BLaER1 (cell line): ENCODE data around the gene MYO10.

Source experiments
- H3K27ac ChIP-seq: shearing (Covaris generic); formaldehyde crosslinking; 2 replicates; pipeline ENCODE4 v1.8.1; 2022
- H3K27me3 ChIP-seq: shearing (Covaris generic); formaldehyde crosslinking; 2 replicates; pipeline ENCODE4 v1.8.1; 2022
- H3K36me3 ChIP-seq: shearing (Covaris generic); formaldehyde crosslinking; 2 replicates; pipeline ENCODE4 v1.8.1; 2022
- H3K4me1 ChIP-seq: shearing (Covaris generic); formaldehyde crosslinking; 2 replicates; pipeline ENCODE4 v1.8.1; 2022
- H3K4me2 ChIP-seq: shearing (Covaris generic); formaldehyde crosslinking; 2 replicates; pipeline ENCODE4 v1.8.1; 2022
- H3K4me3 ChIP-seq: shearing (Covaris generic); formaldehyde crosslinking; 2 replicates; pipeline ENCODE4 v1.8.1; 2022
- H3K9ac ChIP-seq: shearing (Covaris generic); formaldehyde crosslinking; 2 replicates; pipeline ENCODE4 v1.8.1; 2022
- H3K9me3 ChIP-seq: shearing (Covaris generic); formaldehyde crosslinking; 2 replicates; pipeline ENCODE4 v1.8.1; 2022
- H4K20me1 ChIP-seq: shearing (Covaris generic); formaldehyde crosslinking; 2 replicates; pipeline ENCODE4 v1.8.1; 2022
- Cebpa-rat ChIP-seq: shearing (Covaris generic); IDR thresholded peaks from 2 replicates; pipeline ENCODE4 v1.8.1; 2022

Gene MYO10

DNA sequence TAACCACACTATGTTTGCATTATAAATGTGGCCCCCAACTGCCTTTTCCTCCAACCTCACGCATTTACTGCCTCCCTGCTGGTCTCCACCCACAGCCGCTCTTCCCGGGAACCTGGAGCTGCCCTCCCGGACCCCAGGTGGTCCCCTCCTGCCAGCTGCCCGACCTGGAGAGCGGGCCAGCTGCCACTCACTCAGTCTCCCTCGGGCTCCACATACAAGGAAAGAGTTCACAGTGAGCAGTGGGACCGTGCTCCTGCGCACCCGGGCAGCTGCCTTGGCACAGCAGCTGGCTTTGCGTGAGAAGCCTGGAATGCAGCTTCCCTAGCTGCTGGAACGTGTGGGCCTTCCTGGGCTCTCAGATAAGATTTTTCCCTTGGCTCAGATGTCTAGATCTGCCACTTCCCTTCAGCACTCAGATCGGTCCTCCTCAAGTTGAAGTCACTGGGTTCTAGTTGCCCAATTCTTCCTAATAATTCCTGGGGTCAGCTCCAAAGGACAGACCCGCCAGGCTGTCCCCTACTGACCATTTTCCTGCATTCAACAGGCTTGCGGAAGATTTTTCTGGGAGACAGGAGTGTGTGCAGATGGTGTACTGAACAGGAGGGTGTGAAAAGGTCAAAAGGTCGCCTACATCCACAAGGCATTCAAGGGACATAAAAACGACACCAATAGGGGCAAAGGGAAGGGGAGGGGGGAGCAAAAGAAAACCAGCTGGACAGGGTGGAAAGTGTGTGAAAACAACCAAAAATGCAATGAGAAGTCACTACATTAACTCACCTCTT lies 69.1 kb downstream of the MYO10 start:
- Histone ChIP-seq H3K36me3 (no peaks in the 10 kb centered on the region), H3K27me3 (no peaks in the 10 kb centered on the region), H3K4me3 (no peak overlapping the region), H3K9ac (no peak overlapping the region), H4K20me1 (no peaks in the 10 kb centered on the region), H3K4me2 (no peak overlapping the region), H3K4me1 (peaks cover 13% of the 10 kb centered on the region; the same call in 1 of the 2 replicates), H3K27ac (no peak overlapping the region), H3K9me3 (peaks cover 16% of the 10 kb centered on the region)
- no peak for TF ChIP-seq Cebpa-rat

DNA sequence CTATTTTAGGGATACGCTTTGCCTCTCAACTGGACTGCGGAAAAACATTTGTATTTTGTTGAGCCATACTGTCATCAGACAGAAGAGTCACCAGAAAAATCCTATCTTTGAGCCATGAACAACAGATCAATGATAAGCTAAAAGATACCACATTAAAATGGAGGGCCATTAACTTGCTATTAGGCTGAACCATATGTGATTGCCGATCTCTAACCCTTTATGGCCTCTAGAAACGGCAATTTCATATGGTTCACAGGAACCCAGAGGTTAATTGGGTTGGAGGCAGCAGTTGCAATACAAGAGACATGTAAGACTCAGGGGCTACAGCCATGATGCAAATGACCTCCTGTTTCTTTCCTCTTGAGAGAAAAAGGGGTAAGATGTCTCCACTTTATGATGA lies 69.8 kb downstream of the MYO10 start:
- TF ChIP-seq Cebpa-rat = no peak
- Histone ChIP-seq H3K27ac (no peak overlapping the region), H3K4me1 (peaks cover 13% of the 10 kb centered on the region; the same call in 1 of the 2 replicates), H3K9me3 (peaks cover 9% of the 10 kb centered on the region), H3K9ac (no peak overlapping the region), H3K36me3 (no peaks in the 10 kb centered on the region), H3K4me3 (no peak overlapping the region), H4K20me1 (no peaks in the 10 kb centered on the region), H3K4me2 (no peak overlapping the region), H3K27me3 (no peaks in the 10 kb centered on the region)

DNA sequence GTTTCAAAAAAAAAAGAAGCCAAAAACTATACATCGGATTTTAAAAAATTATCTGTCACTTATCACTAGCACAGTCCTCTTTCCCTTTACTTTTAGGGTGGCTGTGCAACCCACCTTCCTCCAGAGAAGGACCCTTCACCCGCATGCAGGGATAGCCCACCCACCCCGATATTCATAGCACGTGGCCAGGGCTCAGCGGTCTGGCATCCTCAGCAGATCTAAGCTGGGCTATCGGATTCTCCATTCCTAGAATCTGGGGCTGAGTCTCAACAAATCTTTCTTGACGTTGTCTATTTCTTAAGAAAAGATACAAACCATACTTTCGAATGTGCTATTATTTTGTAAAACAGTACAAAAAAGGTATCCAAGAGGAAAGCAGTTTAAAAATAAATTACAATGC lies 70.9 kb downstream of the MYO10 start:
- H3K4me1 ChIP-seq = peaks cover 19% of the 10 kb centered on the region

DNA sequence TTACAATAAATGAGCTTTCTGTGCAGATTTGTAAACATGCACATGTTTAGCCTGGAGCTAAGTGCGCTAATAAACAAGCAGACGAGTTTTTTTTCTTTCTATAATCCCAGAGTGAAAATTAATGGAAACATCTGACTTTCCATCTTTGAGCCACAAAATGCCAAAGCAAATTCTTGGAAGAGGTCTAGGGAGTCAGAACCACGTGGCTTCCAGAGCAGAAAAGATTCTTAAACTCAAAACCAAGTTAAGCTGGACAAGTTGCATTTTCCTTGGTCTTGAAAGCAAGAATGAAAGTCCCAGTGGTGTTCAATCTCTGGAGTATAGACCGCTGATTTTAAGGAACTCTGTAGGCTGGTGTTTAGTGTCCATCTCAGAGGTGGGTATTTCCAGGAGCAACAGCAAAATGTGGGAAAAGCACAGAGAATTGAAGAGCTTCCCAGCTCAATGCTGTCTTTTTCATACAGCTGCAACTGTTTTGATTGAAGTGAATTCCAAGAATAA lies 71.4 kb downstream of the MYO10 start:
- TF ChIP-seq Cebpa-rat = no peak
- Histone ChIP-seq H3K36me3 (no peaks in the 10 kb centered on the region), H3K9me3 (no peaks in the 10 kb centered on the region), H3K4me3 (no peak overlapping the region), H3K4me1 (peaks cover 24% of the 10 kb centered on the region), H3K27me3 (no peaks in the 10 kb centered on the region), H3K4me2 (no peak overlapping the region), H3K9ac (no peak overlapping the region), H4K20me1 (no peaks in the 10 kb centered on the region), H3K27ac (no peak overlapping the region)

More for the DNA sequence above, 70.9 kb downstream of the MYO10 start:
- no peaks in the 10 kb centered on the region for H4K20me1 ChIP-seq
- no peak for TF ChIP-seq Cebpa-rat
- no peak overlapping the region for H3K9ac ChIP-seq
- H3K9me3 ChIP-seq = peaks cover 3% of the 10 kb centered on the region; the same call in 1 of the 2 replicates
- no peak overlapping the region for H3K27ac ChIP-seq
- H3K27me3 ChIP-seq = no peaks in the 10 kb centered on the region
- no peak overlapping the region for H3K4me2 ChIP-seq
- no peak overlapping the region for H3K4me3 ChIP-seq
- no peaks in the 10 kb centered on the region for H3K36me3 ChIP-seq

DNA sequence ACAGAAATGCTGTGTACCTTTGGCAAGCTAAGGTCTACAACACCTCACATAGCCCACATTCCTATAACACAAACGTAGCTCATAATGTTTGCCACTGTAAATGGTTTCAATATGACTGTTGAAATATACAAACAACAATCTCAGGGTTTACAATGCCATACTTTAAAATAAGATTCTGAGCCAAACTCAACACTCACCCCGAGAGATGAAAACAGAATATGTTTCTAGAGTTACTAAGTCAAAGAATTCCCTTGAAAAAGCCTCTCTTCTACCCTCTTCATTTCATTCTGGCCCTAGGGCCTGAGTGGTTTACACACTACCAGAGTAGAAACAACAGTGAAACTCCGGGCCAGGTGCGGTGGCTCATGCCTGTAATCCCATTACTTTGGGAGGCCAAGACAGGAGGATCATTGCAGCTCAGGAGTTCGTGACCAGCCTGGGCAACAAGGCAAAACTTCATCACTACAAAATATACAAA lies 72.6 kb downstream of the MYO10 start:
- TF ChIP-seq Cebpa-rat = no peak
- H3K4me3 ChIP-seq = no peak overlapping the region
- H3K4me2 ChIP-seq = peak overlapping the region; percentile 50
- peaks cover 9% of the 10 kb centered on the region for H3K9me3 ChIP-seq
- H3K36me3 ChIP-seq = no peaks in the 10 kb centered on the region
- no peaks in the 10 kb centered on the region for H4K20me1 ChIP-seq
- H3K9ac ChIP-seq = no peak overlapping the region
- H3K27ac ChIP-seq = no peak overlapping the region
- peaks cover 27% of the 10 kb centered on the region for H3K4me1 ChIP-seq
- no peaks in the 10 kb centered on the region for H3K27me3 ChIP-seq

DNA sequence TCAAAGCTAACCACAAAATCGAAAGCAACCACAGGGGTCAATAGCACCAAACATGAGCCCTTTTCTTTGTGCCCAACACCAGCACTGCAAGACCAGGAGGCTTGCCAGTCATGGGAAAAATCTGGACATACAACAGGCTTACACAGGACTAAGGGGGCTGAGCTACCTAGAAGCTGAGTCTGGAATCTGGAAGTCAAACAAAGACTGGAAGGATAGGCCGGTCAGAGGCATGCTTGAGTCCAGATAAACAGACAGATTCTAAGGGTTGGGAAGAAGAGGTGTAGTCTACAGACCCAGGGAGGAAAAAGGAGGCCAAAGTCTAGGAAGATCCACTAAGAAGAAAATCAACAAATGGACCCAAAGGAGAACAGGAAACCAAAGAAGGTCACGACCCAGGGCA lies 73.3 kb downstream of the MYO10 start:
- TF ChIP-seq Cebpa-rat = no peak
- 0 out of 2 replicates have a peak overlapping the region, but pooled peaks have one; percentile 29 for H3K27ac ChIP-seq

DNA sequence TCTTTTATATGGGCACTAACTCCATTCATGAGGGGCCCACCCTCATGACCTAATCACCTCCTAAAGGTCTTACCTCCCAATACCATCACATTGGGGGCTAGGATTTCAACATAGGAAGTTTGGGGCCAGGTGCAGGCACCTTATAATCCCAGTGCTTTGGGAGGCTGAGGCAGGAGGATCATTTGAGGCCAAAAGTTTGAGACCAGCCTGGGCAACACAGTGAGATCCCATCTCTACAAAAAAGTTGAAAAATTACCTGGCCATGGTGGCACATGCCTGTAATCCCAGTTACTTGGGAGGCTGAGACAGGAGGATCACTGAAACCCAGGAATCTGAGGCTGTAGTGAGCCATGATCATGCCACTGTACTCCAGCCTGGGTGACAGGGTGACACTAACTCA lies 76.7 kb downstream of the MYO10 start:
- no peak for TF ChIP-seq Cebpa-rat
- Histone ChIP-seq H4K20me1 (no peaks in the 10 kb centered on the region), H3K9me3 (peaks cover 11% of the 10 kb centered on the region), H3K4me1 (peaks cover 65% of the 10 kb centered on the region), H3K27me3 (no peaks in the 10 kb centered on the region), H3K4me2 (no peak overlapping the region; the same call in 1 of the 2 replicates), H3K27ac (no peak overlapping the region), H3K9ac (no peak overlapping the region), H3K36me3 (no peaks in the 10 kb centered on the region), H3K4me3 (no peak overlapping the region)

More for the DNA sequence above, 73.3 kb downstream of the MYO10 start:
- Histone ChIP-seq H3K4me2 (peak overlapping the region; percentile 50), H4K20me1 (no peaks in the 10 kb centered on the region), H3K4me3 (no peak overlapping the region), H3K9me3 (peaks cover 11% of the 10 kb centered on the region), H3K27me3 (no peaks in the 10 kb centered on the region), H3K9ac (no peak overlapping the region), H3K36me3 (no peaks in the 10 kb centered on the region), H3K4me1 (peaks cover 30% of the 10 kb centered on the region)

DNA sequence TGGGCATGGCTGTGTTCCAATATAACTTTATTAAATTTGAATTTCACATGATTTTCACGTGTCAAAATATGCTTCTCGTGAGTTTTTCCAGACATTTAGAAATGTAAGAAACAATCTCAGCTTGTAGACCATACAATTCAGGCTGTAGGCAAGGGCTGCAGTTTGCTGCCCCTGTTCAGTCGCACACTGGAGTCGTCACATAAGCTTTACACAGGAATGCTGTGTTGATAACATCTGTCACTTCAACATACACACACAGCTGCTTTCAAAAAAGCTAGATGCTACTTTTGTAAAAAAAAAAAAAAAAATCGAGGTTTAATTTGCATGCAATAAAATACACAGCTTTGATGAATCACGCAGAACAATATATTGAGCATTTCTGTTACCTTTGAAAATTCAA lies 77.9 kb downstream of the MYO10 start:
- Histone ChIP-seq H3K27me3 (no peaks in the 10 kb centered on the region), H3K4me1 (peaks cover 60% of the 10 kb centered on the region), H3K36me3 (no peaks in the 10 kb centered on the region), H3K9ac (no peak overlapping the region), H3K4me2 (no peak overlapping the region), H4K20me1 (no peaks in the 10 kb centered on the region), H3K4me3 (no peak overlapping the region), H3K27ac (no peak overlapping the region), H3K9me3 (peaks cover 11% of the 10 kb centered on the region)
- TF ChIP-seq Cebpa-rat = no peak

DNA sequence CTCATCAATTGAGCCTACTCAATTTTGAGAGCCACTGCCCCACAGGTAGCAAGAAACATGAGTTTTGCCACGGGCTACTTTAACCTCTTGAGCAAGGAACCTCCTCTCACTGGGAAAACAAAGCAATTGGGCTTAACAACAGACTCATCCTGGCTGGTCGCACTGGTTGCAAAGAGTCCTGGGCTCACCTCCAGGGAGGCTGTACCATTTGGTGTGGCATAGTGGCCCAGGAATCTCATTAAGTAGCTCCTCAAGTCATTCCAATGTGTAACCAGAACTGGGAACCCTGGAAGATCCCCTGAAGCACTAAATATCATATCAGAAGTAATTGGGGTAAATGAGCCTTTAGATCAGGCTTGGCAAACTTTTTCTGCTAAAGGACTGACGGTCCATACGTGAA lies 78.5 kb downstream of the MYO10 start:
- Histone ChIP-seq H3K9ac (no peak overlapping the region), H3K4me3 (no peak overlapping the region), H3K9me3 (peaks cover 11% of the 10 kb centered on the region), H3K4me2 (no peak overlapping the region), H3K36me3 (no peaks in the 10 kb centered on the region), H3K27ac (peak overlapping the region; percentile 11; the same call in 1 of the 2 replicates), H3K27me3 (no peaks in the 10 kb centered on the region), H4K20me1 (no peaks in the 10 kb centered on the region), H3K4me1 (peaks cover 57% of the 10 kb centered on the region)
- no peak for TF ChIP-seq Cebpa-rat

DNA sequence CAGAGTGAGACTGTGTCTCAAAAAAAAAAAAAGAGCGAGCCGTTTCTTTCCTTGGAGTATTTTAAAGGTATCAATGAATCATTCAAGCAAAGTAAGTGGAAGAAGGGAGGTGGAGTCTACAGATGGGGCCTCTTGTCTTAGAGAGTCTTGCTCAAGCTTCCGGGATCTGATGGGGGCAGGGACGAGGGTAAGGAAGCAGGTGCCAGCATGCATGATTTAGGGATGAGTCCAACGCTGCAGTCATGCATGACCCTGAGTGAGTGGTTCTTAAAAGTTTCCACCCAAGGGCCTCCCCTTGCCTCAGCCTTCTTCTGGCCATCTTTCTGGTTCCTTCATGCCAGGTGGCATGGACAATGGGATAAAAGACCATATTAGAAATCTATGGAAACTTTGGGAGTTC lies 79.6 kb downstream of the MYO10 start:
- Histone ChIP-seq H3K4me3 (no peak overlapping the region), H3K27me3 (no peaks in the 10 kb centered on the region), H3K9ac (no peak overlapping the region; the same call in 1 of the 2 replicates), H3K27ac (peak overlapping the region; percentile 65; the same call in 1 of the 2 replicates), H3K4me2 (peak overlapping the region; percentile 69), H4K20me1 (no peaks in the 10 kb centered on the region), H3K36me3 (no peaks in the 10 kb centered on the region), H3K9me3 (peaks cover 11% of the 10 kb centered on the region), H3K4me1 (peaks cover 66% of the 10 kb centered on the region)
- TF ChIP-seq Cebpa-rat = no peak
